GM12874 (cell line): ENCODE data around the gene LIN7C.

Experiments used
- CTCF ChIP-seq: IDR thresholded peaks from 2 replicates; pipeline ENCODE4 v1.5.1; 2011; ENCODE audit warnings: low read depth, mild to moderate bottlenecking, control low read depth, low read length, moderate library complexity; ENCODE audit not compliant: insufficient read depth

Gene LIN7C

GRCh38 chr11:27453701-27454100 is 52.9 kb downstream of the LIN7C start:
- no peak for TF ChIP-seq CTCF

- no peak for TF ChIP-seq CTCF
Measured at GRCh38 chr11:27452147-27452546, 54.4 kb downstream of the LIN7C start.

- no peak for TF ChIP-seq CTCF
Measured at GRCh38 chr11:27451244-27451965, 55.2 kb downstream of the LIN7C start.

GRCh38 chr11:27447288-27448183 is 59.0 kb downstream of the LIN7C start:
- TF ChIP-seq CTCF: no peak

GRCh38 chr11:27445625-27446024 is 60.9 kb downstream of the LIN7C start:
- TF ChIP-seq CTCF: no peak

GRCh38 chr11:27444801-27445215 is 61.8 kb downstream of the LIN7C start:
- TF ChIP-seq CTCF: no peak
